NB4 (cell line): Measurements from ENCODE around the gene ITPK1.

Experiments
- CTCF ChIP-seq: IDR thresholded peaks from one replicate; pipeline ENCODE4 v1.5.1; 2012; ENCODE audit warnings: low read depth, low read length
- POLR2A ChIP-seq: IDR thresholded peaks from 2 replicates; pipeline ENCODE4 v1.6.1; 2011; ENCODE audit warnings: mild to moderate bottlenecking; ENCODE audit not compliant: insufficient read length; ENCODE audit errors: extremely low read depth
- TF ChIP-seq, protein P1 (sequence below): IDR thresholded peaks from 2 replicates; pipeline ENCODE4 v1.6.1; 2011; ENCODE audit warnings: low read depth, low read length

DNA sequence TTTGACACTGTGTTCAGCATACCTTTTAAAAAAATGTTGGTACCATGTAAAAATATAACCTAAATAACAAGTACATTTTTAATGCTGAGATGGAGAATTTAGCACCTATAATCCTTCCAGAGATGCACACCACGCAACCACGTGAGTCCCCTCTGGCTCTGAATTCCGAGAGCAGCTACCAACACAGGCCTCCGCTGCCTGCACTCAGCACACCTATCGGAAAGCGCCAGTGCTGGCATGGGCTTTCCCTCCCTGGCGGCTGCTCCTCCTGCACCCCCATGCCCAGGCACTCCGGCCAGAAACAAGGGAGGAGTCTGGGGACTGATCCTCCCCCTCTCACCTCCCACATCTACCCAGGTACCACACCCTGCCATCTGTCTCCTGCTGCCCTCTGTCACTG, 47.0 kb downstream of the ITPK1 start:
- no peak for TF ChIP-seq CTCF
- no peak for TF ChIP-seq POLR2A
- TF ChIP-seq, protein P1, sequence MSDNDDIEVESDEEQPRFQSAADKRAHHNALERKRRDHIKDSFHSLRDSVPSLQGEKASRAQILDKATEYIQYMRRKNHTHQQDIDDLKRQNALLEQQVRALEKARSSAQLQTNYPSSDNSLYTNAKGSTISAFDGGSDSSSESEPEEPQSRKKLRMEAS: no peak
